ENCODE measurements around the gene MYBPC2. TPM values are rescaled to one million over a fixed set of nuclear protein-coding genes. Genes with fewer than 3 reads are reported as not detected.

Gene MYBPC2
- total RNA-seq, 1 donor from 2014 or later = 0.46 TPM

DNA sequence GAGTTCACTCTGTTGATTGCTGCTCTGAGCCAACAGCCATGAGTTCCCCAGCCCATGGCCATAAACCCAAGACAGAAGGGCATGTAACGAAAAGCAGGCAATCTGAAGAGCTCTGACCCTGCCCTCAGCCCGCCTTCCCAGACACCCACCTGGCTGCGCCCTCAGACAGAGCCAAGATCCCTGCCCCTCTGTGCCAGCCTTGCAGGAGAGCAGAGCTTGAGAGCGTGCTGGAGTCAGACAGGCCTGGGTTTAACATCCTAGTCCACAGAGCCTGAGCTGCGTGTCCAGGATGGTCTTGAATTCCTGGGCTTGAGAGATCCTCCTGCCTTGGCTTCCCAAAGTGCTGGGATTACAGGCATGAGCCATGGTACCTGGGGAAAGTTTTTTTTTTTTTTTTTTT is 24.6 kb downstream of the MYBPC2 start:
- TF ChIP-seq CTCF (IDR thresholded peaks at IDR 0.05; ENCODE audit: unreplicated experiment) = no peak
- Mint-ChIP-seq H3K36me3 (ENCODE audit: low read depth, unreplicated experiment) (peaks cover 12% of the 10 kb centered on the region), H3K27ac (ENCODE audit: unreplicated experiment) (no peak overlapping the region), H3K4me1 (ENCODE audit: unreplicated experiment) (no peaks in the 10 kb centered on the region), H3K4me3 (ENCODE audit: unreplicated experiment) (no peak overlapping the region), H3K9me3 (ENCODE audit: unreplicated experiment) (peaks cover 19% of the 10 kb centered on the region), H3K27me3 (ENCODE audit: unreplicated experiment) (peaks cover 9% of the 10 kb centered on the region)
- no peak for DNase-seq (ENCODE audit: low spot score)

DNA sequence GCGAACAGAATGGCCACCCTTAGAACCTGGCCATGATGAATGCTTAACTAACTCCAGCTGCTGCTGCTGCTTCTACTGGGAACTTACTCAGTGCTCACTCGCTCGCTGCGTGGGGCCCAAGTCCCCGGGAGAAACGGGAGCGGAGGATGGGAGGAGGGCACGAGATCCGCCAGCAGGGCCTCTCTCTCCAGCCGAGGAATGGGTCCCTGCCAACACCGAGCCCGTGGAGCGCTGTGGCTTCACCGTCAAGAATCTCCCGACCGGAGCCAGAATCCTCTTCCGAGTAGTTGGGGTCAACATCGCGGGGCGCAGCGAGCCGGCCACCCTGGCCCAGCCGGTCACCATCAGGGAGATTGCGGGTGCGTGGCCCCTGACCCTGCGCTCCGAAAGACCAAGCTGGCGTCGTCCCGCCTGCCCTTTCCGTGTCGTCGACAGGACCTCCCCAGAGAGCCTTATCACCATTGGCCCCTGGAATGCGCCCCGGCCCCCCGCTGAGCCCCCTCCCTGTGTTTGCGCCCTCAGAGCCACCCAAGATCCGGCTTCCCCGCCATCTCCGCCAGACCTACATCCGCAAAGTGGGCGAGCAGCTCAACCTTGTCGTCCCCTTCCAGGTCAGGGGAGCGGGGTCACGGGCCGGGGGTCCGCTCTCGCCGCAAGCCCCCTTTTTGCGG is 25.8 kb downstream of the MYBPC2 start:
- no peak for TF ChIP-seq CTCF (IDR thresholded peaks at IDR 0.05; ENCODE audit: unreplicated experiment)
- H3K36me3 Mint-ChIP-seq (ENCODE audit: low read depth, unreplicated experiment) = peaks cover 12% of the 10 kb centered on the region
- no peak overlapping the region for H3K4me3 Mint-ChIP-seq (ENCODE audit: unreplicated experiment)
- H3K9me3 Mint-ChIP-seq (ENCODE audit: unreplicated experiment) = peaks cover 13% of the 10 kb centered on the region
- no peaks in the 10 kb centered on the region for H3K4me1 Mint-ChIP-seq (ENCODE audit: unreplicated experiment)
- no peak overlapping the region for H3K27ac Mint-ChIP-seq (ENCODE audit: unreplicated experiment)
- no peak for DNase-seq (ENCODE audit: low spot score)
- H3K27me3 Mint-ChIP-seq (ENCODE audit: unreplicated experiment) = peaks cover 9% of the 10 kb centered on the region

DNA sequence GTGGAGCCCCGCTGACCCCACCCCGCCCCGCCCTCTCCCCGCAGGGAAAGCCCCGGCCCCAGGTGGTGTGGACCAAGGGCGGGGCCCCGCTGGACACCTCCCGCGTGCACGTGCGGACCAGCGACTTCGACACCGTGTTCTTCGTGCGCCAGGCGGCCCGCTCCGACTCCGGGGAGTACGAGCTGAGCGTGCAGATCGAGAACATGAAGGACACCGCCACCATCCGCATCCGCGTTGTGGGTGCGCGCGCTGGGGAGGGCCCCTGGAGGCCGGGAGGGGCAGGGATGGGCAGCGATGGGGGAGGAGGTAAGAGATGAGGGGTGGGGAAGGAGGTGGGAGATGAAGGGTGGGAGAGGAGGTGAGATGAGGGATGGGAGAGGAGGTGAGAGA is 26.4 kb downstream of the MYBPC2 start:
- Mint-ChIP-seq H3K9me3 (ENCODE audit: unreplicated experiment) (peaks cover 13% of the 10 kb centered on the region), H3K27me3 (ENCODE audit: unreplicated experiment) (peaks cover 9% of the 10 kb centered on the region), H3K4me1 (ENCODE audit: unreplicated experiment) (no peaks in the 10 kb centered on the region), H3K27ac (ENCODE audit: unreplicated experiment) (no peak overlapping the region), H3K36me3 (ENCODE audit: low read depth, unreplicated experiment) (peaks cover 12% of the 10 kb centered on the region), H3K4me3 (ENCODE audit: unreplicated experiment) (no peak overlapping the region)
- DNase-seq (ENCODE audit: low spot score) = no peak
- no peak for TF ChIP-seq CTCF (IDR thresholded peaks at IDR 0.05; ENCODE audit: unreplicated experiment)

- Mint-ChIP-seq H3K4me1 (ENCODE audit: unreplicated experiment) (no peaks in the 10 kb centered on the region), H3K27ac (ENCODE audit: unreplicated experiment) (no peak overlapping the region), H3K36me3 (ENCODE audit: low read depth, unreplicated experiment) (peaks cover 12% of the 10 kb centered on the region), H3K4me3 (ENCODE audit: unreplicated experiment) (no peak overlapping the region), H3K9me3 (ENCODE audit: unreplicated experiment) (peaks cover 14% of the 10 kb centered on the region), H3K27me3 (ENCODE audit: unreplicated experiment) (peaks cover 9% of the 10 kb centered on the region)
- no peak for DNase-seq (ENCODE audit: low spot score)
- no peak for TF ChIP-seq CTCF (IDR thresholded peaks at IDR 0.05; ENCODE audit: unreplicated experiment)
These were observed 26.9 kb downstream of the MYBPC2 start for GRCh38 chr19:50459638-50460037.

DNA sequence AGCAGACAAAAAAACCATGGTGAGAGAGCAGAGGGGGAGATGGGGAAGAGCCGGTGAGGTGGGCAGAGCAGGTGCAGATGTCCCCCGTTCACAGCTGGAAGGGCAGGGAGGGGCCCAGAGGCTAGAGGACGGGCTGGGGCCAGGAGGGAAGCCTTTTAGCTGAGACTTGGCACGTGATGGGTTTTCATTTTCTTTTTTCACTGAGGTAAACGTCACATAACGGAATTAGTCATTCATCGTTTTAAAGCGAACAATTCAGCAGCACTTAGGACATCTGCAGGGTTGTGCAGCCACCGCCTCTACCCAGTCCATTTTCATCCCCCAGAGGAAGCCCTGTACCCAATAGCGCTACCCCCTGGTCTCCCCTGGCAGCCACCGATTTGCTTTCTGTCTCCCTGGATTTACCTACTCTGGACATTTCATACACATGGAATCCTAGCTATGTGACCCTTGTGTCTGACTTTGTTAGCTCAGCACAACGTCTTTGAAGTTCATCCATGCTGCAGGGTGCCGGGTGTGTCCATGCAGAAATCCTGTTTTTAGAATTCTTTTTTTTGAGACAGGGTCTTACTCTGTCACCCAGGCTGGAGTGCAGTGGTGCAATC is 27.6 kb downstream of the MYBPC2 start:
- Mint-ChIP-seq H3K27ac (ENCODE audit: unreplicated experiment) (no peak overlapping the region), H3K36me3 (ENCODE audit: low read depth, unreplicated experiment) (peaks cover 9% of the 10 kb centered on the region), H3K4me3 (ENCODE audit: unreplicated experiment) (no peak overlapping the region), H3K4me1 (ENCODE audit: unreplicated experiment) (no peaks in the 10 kb centered on the region), H3K27me3 (ENCODE audit: unreplicated experiment) (peaks cover 7% of the 10 kb centered on the region), H3K9me3 (ENCODE audit: unreplicated experiment) (peaks cover 16% of the 10 kb centered on the region)
- no peak for TF ChIP-seq CTCF (IDR thresholded peaks at IDR 0.05; ENCODE audit: unreplicated experiment)
- no peak for DNase-seq (ENCODE audit: low spot score)

Data from endothelial cell (in vitro differentiated cells).